GM10266 (cell line): ENCODE measurements around the gene BATF3.

ENCODE experiments used
- DNase-seq: peaks from one replicate; pipeline ENCODE4 v3.0.0; 2012; ENCODE audit errors: extremely low spot score
- TF ChIP-seq, protein P1 (sequence below): IDR thresholded peaks from 2 replicates; pipeline ENCODE4 v1.5.1; 2012; ENCODE audit warnings: mild to moderate bottlenecking, low read depth; ENCODE audit not compliant: control insufficient read depth, insufficient read depth; ENCODE audit errors: missing control alignments

The BATF3 gene

DNA sequence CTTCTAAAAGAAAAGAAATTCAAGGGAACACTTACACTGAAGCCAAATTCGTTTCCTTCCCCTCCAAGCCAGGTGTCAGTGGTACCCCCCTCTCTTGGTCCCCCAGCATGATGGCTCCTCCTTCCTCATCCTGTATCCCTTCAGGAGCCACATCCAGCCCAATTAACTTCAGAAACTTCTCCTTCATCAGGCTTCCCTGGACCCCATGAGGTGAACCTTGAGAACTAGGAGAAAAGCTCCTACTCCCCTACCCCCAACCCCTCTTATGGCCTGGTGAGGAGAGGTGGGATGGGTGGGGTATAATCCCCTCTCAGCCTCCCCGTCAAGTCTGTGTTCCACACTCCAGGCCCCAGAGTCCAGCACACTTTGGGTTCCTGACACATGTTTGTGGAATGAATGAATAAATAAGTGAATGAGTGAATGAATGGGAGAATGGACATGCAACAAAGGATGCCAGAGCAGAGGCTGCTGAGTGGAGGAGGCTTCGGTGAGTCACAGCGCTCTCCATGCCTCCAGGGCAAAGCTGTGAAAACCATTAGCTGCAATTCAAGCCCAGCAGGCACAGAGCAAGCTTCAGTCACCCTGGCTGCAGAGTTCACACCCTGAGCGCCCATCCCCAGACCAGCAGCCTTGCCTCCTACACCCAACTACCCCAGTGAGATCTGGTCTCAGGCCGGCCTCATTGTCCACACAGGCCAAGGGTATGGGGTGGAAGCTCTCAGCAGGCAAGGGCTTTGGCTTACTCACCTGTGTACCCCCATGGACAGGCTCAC is 43.8 kb downstream of the BATF3 start:
- TF ChIP-seq, protein P1, sequence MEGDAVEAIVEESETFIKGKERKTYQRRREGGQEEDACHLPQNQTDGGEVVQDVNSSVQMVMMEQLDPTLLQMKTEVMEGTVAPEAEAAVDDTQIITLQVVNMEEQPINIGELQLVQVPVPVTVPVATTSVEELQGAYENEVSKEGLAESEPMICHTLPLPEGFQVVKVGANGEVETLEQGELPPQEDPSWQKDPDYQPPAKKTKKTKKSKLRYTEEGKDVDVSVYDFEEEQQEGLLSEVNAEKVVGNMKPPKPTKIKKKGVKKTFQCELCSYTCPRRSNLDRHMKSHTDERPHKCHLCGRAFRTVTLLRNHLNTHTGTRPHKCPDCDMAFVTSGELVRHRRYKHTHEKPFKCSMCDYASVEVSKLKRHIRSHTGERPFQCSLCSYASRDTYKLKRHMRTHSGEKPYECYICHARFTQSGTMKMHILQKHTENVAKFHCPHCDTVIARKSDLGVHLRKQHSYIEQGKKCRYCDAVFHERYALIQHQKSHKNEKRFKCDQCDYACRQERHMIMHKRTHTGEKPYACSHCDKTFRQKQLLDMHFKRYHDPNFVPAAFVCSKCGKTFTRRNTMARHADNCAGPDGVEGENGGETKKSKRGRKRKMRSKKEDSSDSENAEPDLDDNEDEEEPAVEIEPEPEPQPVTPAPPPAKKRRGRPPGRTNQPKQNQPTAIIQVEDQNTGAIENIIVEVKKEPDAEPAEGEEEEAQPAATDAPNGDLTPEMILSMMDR = no peak
- DNase-seq = no peak

DNA sequence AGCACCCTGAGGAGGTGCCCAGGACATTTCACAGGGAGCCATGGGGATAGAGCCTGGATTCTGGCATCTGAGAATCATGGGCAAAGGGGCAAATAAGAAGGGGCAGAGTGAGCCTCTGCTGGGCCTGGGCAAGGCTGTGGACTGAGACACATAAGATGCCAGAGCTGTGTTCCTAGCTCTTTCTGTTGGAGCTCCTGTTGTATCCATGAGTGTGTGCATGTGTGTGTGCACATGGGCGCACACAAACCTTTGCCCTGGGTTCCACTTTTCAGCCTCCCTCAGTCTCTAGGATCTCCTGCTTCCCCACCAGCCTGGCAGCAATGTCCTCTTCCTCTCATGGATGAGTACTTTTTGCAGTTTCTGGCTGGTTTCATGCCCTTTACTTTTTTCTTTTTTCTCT is 47.0 kb downstream of the BATF3 start:
- TF ChIP-seq, protein P1 = no peak
- DNase-seq = no peak

DNA sequence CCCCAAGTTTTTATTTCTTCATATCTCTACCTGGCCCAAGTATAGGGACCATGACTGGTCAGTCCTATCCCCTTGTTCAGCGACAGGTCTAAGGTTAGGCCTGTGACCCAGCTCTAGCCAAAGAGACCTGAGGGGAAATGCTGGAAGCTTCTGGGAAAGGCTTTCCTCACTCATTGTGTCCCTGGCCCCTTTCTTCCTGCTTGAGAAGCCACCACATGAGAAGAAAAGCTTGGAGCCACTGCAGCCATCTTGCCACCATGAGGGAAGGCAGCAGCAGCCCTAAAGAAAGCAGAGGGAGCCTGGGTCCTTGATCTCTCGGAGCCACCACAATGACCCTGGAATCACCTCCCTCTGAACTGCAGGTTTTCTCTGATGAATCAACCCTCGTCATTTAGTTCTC is 47.7 kb downstream of the BATF3 start:
- TF ChIP-seq, protein P1 = no peak
- no peak for DNase-seq

DNA sequence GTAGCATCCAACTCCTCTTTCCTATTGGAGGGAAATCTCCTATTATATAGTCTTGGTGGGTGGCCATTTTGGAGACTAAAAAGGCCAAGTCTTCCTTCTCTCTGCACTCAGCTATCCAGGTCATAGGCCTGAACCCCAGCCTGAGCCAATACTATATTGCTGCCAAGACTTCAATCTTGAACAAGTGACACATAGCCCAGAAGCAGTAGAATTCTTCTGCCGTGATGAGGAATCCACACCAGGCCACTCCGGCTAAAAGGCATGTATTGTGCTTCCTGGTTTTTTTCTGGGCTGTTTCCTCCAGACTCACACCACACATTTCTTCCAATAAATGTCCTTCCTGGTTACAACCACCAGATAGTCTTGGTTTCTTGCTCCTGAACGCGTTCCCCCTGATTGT is 48.1 kb downstream of the BATF3 start:
- no peak for DNase-seq
- TF ChIP-seq, protein P1 = no peak

DNA sequence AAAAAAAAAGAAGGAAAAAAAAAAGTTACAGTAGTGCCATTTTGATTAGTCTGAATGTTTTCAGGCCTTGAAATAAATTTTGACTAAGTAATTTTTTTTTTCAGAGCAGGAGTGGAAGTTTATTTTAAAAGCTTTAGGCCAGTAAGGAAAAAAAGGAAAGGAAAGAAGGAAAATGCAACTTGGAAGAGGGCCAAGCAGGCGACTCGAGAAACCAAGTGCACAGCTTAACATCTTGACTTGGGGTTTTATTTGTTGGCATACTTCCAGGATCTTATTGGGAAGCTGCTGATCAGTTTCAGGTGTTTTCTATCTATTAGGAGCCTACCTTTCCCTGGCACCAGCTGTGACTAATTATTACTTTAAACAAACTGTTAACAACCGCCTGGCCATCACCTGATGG is 49.4 kb downstream of the BATF3 start:
- no peak for DNase-seq
- TF ChIP-seq, protein P1 = no peak

DNA sequence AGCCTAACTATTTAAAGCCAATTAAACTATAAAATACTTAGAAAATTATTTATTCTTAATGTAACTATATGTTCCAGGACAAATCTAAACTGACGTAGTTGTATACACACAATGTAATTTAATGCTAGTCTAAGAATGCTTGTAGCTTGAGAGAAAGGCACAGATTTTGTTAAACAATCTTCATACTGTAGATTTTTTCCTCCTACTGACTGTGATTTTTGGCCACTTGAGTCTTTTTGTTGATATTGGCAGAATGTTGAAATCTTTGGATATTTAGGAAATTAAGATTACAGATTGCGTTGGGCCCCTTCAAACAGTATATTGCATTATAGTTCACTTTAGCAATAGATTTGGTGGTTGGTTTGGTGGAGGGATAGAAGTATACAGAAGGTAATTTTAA is 50.6 kb downstream of the BATF3 start:
- no peak for DNase-seq
- TF ChIP-seq, protein P1 = no peak

DNA sequence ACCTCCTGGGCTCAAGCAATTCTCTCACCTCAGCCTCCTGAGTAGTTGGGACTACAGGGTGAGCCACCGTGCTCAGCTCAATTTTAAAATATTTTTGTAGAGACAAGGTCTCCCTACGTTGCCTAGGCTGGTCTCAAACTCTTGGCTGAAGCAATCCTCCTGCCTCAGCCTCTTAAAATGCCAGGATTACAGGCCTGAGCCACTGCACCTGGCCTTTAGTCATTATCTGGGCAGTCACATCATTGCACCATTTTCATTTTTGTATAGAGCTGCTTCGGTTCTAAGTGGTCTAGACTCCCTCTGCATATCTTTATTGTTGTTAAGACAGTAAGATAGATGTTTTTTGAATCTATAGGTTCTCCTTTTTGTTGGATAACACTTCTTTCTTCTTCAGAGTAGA is 51.2 kb downstream of the BATF3 start:
- no peak for DNase-seq
- TF ChIP-seq, protein P1 = no peak
